ENCODE results near the gene GAL3ST1.

- TF ChIP-seq CTCF (IDR thresholded peaks at IDR 0.05; ENCODE audit: poor library complexity, severe bottlenecking) = no peak
- no peak for TF ChIP-seq POLR2AphosphoS5 (IDR thresholded peaks at IDR 0.05)
- no peak for TF ChIP-seq EZH2 (IDR thresholded peaks at IDR 0.05; ENCODE audit: borderline replicate concordance, insufficient read depth, low read length, poor library complexity, severe bottlenecking)
Observed at GRCh38 chr22:30566125-30566524, 8.3 kb downstream of the GAL3ST1 start.

Data from neural cell (in vitro differentiated cells).